Esophagus squamous epithelium (tissue), 5 donors: ENCODE measurements around the gene AKR1C2. TPM values are rescaled to one million over a fixed set of nuclear protein-coding genes. Genes with fewer than 3 reads are reported as not detected.
A peak's percentile ranks its signal among the peaks of the same experiment; 100 is the strongest.
"Not testable (repeated sequence)": the region's sequence is repeated elsewhere in the genome, so short reads cannot be mapped to it uniquely, and the experiment has no call there.

ENCODE experiments used
- DNase-seq: peaks from one replicate; lab custom pipeline; 2025; lab: John Stamatoyannopoulos, UW
- H3K27ac ChIP-seq, 4 donors: fragments of 200-600 bp; sonication (generic); one replicate each; pipeline ENCODE4 v1.5.1; 2016 to 2019; ENCODE audit warnings: mild to moderate bottlenecking in 1 of 4
- H3K27me3 ChIP-seq, 4 donors: fragments of 200-600 bp; sonication (generic); 1 replicate in 3 of 4; 2 replicates in 1 of 4; pipeline versions ENCODE4 v1.5.1 to v1.6.0; 2017 to 2021; ENCODE audit warnings: antibody characterized with exemption in 1 of 4
- H3K36me3 ChIP-seq, 3 donors: fragments of 200-600 bp; sonication (generic); one replicate each; pipeline ENCODE4 v1.5.1; 2016 to 2019
- H3K4me1 ChIP-seq, 3 donors: fragments of 200-600 bp; sonication (generic); one replicate each; pipeline ENCODE4 v1.5.1; 2017 to 2019
- H3K4me3 ChIP-seq, 4 donors: fragments of 200-600 bp; sonication (generic); 1 replicate in 3 of 4; 2 replicates in 1 of 4; pipeline ENCODE4 v1.5.1; 2016 to 2019; ENCODE audit warnings: mild to moderate bottlenecking in 2 of 4, moderate library complexity in 1 of 4
- H3K9me3 ChIP-seq, 3 donors: fragments of 200-600 bp; sonication (generic); one replicate each; pipeline ENCODE4 v1.5.1; 2016 to 2019
- CTCF ChIP-seq, 6 experiments: fragments of 450-650 bp in 4 of 6; fragments of 200-600 bp in 2 of 6; sonication (generic) in 2 of 6; IDR thresholded peaks; one replicate each; pipeline ENCODE4 v1.5.1; 2016 to 2019; ENCODE audit warnings: antibody characterized with exemption in 6 of 6, mild to moderate bottlenecking in 4 of 6, moderate library complexity in 4 of 6
- POLR2A ChIP-seq, 4 donors: fragments of 450-650 bp; IDR thresholded peaks; one replicate each; pipeline ENCODE4 v1.6.1; 2017; ENCODE audit warnings: antibody characterized with exemption in 4 of 4, mild to moderate bottlenecking in 4 of 4, moderate library complexity in 3 of 4
- WGBS, 2 donors: methylation state at CpG; one replicate each; pipeline ENCODE4 v1.1.5; 2018; 5-methylcytosine and 5-hydroxymethylcytosine counted together
- intact Hi-C: fragments of 100-400 bp; cut with DNase I; formaldehyde crosslinking; loops from one replicate; pipeline ENCODE4 v1.15.0; 2022
- total RNA-seq, 4 donors: library from RNA; depleted of rRNA; stranded (reverse); fragments of >200 nt; gene quantifications; one replicate each; pipeline ENCODE4 v1.1.0, GENCODE V29; 2016
- donor health status: DM: yes; HTN: yes; CAD: no.

AKR1C2 gene
- total RNA-seq, 4 donors from 2014 or later: 133 to 686 (median 378) TPM

GRCh38 chr10:5018671-5019277 is 15.1 kb upstream of the AKR1C2 start:
- H3K4me1 ChIP-seq: peaks cover 6 to 43% (median 28%) of the 10 kb centered on the region in 3 donors
- DNase-seq, H3K4me3 ChIP-seq, H3K36me3 ChIP-seq, intact Hi-C loops, H3K27me3 ChIP-seq, H3K9me3 ChIP-seq: not testable (repeated sequence)
- peak in 3 of 6 experiments; percentile 16 to 30 (median 20) for TF ChIP-seq CTCF (IDR thresholded peaks at IDR 0.05)
- H3K27ac ChIP-seq: peak overlapping the region in 3 of 4 donors; percentile 42 to 72 (median 63)
- WGBS, 2 donors: 35 to 47% methylated on average over 2 to 3 of the region's 3 CpGs

- Histone ChIP-seq H3K27ac (peak overlapping the region in 1 of 4 donors; percentile 5), H3K4me1 (peaks cover 6 to 49% (median 30%) of the 10 kb centered on the region in 3 donors), H3K9me3 (no peaks in the 10 kb centered on the region), H3K36me3 (no peaks in the 10 kb centered on the region), H3K27me3 (no peaks in the 10 kb centered on the region), H3K4me3 (no peak overlapping the region)
- TF ChIP-seq POLR2A (IDR thresholded peaks at IDR 0.05) (no peak), CTCF (IDR thresholded peaks at IDR 0.05) (no peak)
- intact Hi-C loops: no loop called here
- no peak for DNase-seq
- 45 to 62% methylated on average over 3 of the region's 3 CpGs for WGBS, 2 donors
These were observed 14.5 kb upstream of the AKR1C2 start for GRCh38 chr10:5018134-5018533.

GRCh38 chr10:5014936-5015335 is 11.3 kb upstream of the AKR1C2 start:
- Histone ChIP-seq H3K36me3 (no peaks in the 10 kb centered on the region), H3K27ac (no peak overlapping the region), H3K4me3 (no peak overlapping the region), H3K4me1 (peaks cover 0 to 47% (median 16%) of the 10 kb centered on the region in 3 donors), H3K27me3 (no peaks in the 10 kb centered on the region), H3K9me3 (no peaks in the 10 kb centered on the region)
- peak in 1 of 6 experiments; percentile 46 for TF ChIP-seq CTCF (IDR thresholded peaks at IDR 0.05)
- TF ChIP-seq POLR2A (IDR thresholded peaks at IDR 0.05): no peak
- intact Hi-C loops: no loop called here
- no peak for DNase-seq
- WGBS, 2 donors: 43 to 60% methylated on average over 1 of the region's 1 CpG

DNA sequence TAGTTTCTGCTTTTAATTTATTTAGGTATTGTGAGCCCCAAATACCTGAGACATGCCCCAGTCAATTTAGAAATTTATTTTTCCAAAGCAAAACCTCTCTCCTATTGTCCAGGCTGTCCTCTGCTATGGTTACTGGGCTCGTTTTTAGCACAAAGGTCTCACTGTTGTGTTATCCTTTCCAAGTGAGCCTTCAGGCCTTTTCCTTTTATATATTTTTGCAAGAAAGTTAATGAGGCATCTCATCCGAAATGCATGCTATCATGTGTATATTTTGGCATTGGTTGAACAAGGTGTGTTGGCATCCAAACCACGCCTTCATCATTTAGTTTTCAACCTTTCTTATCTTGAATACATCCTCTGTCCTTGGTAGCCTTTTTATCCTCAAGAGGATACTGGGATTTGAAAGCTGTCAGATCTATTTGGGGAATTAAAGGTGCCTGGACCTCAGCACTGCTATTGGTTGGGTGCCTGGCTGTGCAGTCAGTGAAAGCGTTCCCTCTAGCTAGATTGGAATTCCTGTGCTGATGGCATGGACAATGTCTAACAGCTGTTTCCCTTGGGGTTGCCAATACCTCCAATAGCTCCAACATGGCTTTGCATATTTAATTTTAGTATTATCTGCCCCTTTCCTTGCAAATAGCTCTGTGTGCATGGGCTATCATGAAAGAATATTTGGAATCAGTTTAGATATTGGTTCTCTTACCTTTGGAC is 10.7 kb upstream of the AKR1C2 start:
- H3K9me3 ChIP-seq, intact Hi-C loops, H3K36me3 ChIP-seq, DNase-seq, H3K4me3 ChIP-seq, H3K27me3 ChIP-seq: not testable (repeated sequence)
- 24 to 34% methylated on average over 4 of the region's 4 CpGs for WGBS, 2 donors
- peak overlapping the region in 1 of 4 donors; percentile 31 for H3K27ac ChIP-seq
- H3K4me1 ChIP-seq: peaks cover 0 to 41% (median 10%) of the 10 kb centered on the region in 3 donors

DNA sequence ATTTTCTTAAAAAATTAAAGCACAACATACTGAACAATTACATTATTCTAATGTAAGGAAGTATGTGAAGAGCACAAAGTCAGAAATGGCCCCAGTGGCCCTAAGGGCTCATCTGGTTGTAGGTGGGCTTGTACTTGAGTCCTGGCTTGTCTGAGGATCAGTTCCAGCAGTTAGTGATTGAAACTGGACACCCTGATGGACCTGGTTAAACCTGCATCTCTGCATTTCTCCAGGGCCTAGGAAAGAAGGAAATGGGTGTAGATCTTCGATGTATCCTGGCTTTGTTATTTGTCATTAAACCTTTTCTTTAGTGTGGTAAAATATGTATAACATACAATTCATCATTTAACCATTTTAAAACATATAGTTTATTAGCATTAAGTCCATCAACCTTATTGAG is 9.7 kb upstream of the AKR1C2 start:
- no peak for TF ChIP-seq CTCF (IDR thresholded peaks at IDR 0.05)
- no peak for TF ChIP-seq POLR2A (IDR thresholded peaks at IDR 0.05)
- no peak for DNase-seq
- WGBS, 2 donors: 33 to 48% methylated on average over 1 of the region's 1 CpG
- H3K36me3 ChIP-seq: no peaks in the 10 kb centered on the region
- no peaks in the 10 kb centered on the region for H3K27me3 ChIP-seq
- intact Hi-C loops: no loop called here
- no peaks in the 10 kb centered on the region for H3K9me3 ChIP-seq
- H3K27ac ChIP-seq: peak overlapping the region in 3 of 4 donors; percentile 12 to 31 (median 13)
- H3K4me1 ChIP-seq: peaks cover 0 to 38% (median 7%) of the 10 kb centered on the region in 3 donors
- no peak overlapping the region for H3K4me3 ChIP-seq
